ENCODE measurements around the gene HNRNPLL.

Gene HNRNPLL

DNA sequence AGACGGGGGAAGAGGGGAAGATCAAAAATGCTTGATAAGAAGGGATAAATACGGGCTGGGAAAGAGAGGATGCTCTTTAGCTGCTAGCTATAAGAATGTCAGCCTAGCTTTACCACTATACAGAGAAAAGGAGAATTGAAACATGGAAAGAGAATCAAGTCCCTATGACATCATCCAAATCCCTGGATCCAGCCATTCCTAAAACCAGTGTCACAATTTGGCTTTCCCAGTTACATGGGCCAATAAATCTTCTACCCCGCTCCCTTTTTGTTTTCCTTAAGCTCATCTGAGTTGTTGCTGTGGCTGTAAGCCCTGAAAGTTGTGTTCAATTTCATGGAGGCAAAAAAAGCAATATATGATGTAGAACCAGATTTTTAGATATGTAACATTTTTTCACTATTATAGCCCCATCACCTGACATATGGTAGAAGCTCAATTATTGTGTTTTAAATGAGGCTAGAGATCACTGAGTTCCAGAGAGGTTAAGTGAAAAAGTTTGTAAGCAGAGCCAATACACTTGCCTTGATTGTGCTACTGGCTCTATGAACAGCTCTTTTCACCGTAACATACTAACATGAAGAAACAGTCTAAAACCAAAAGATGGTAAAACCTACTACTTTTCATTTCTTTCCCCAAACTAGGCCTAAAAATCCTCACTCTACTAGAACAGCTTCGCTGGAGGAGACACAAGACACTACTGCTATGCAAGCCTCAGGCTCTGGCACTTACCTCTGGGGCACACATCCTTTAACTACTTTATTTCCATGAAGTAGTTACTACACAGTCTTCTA is 4.3 kb downstream of the HNRNPLL start:
- intact Hi-C loops (cut with DNase I) = no loop called here
- no peak for DNase-seq

DNA sequence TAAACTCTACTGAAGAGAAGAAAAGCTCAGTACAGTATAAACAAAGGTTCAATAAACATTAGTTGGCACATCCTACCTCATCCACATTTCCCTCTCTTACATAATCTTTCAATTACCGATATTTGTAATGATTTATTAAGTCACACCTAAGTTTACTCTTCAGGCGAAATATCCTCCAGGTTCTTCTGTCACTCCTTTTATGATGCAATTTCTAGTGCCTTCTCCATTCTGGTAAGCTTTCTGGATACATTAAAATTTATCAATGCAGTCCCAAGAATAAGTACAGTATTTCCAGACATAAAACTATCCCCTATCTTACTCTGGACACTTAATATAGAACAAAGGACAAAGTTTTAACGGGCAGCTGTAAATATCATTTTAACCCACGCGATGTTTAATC is 5.6 kb downstream of the HNRNPLL start:
- no peak for DNase-seq
- intact Hi-C loops (cut with DNase I) = no loop called here

DNA sequence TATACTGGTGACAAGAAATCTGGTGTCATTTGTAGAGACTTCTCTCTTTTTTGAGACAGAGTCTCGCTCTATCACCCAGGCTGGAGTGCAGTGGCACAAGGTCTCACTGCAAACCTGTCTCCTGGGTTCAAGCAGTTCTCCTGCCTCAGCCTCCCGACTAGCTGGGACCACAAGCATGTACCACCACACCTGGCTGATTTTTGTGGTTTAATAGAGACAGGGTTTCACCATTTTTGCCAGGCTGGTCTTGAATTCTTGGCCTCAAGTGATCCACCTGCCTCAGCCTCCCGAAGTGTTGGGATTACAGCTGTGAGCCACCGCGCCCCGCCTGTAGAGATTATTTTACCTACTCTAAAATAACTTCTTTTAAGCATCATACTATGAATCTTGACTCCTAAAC is 6.5 kb downstream of the HNRNPLL start:
- intact Hi-C loops (cut with DNase I) = no loop called here
- DNase-seq = no peak

DNA sequence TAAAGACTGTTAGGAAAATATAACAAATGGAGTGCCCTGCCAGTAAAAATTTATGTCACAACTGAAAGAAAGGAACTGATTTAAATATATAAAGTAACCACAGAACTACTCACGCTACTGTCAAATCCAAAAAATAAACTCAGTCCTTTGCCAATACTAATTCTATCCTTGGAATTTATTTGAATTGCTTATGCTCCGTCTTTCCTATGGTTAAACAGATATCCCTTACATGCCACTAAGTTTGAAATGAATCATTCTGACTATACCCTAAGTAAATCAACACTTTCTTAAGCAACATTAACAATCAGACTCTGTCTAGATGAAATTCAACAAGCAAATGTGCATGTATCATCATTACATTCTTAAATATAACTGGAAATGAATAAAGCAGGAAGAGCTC is 9.8 kb downstream of the HNRNPLL start:
- no peak for DNase-seq
- intact Hi-C loops (cut with DNase I) = no loop called here

DNA sequence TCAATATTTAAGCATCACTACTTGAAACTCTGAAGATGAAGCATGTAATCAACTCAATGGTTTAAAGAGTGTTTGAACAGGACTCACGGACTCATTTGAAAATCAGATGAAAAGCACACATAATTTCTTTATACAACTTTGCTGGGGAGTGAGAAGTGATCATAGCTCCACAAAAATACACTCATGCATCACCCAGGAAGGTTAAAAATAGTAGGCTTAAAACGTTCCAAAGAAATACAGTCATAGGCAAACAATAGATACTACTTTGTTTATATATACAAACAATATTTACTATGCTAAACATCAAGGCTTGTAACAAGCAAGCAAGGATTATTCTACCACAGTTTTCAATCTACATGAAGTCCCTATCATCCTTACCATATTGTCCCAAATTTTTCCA is 11.6 kb downstream of the HNRNPLL start:
- intact Hi-C loops (cut with DNase I) = no loop called here
- DNase-seq = no peak

DNA sequence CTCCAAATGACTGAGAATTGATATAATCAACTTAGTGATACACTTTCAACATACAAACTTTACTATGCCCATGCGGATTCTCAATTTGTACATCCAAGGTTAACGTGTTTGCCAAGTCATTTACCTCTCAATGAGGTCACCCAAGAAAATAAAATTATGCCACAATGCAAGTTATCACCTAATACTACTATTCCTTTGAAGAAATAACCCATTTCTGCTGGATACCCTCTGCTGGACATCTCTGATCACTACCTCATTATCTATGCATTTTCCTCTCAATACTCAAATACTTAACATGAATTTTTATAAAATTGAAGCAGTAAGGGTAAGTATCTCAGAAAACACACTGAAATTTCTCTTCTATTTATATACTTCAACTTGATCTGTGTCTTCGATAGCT is 12.7 kb downstream of the HNRNPLL start:
- DNase-seq = no peak
- intact Hi-C loops (cut with DNase I) = no loop called here

DNA sequence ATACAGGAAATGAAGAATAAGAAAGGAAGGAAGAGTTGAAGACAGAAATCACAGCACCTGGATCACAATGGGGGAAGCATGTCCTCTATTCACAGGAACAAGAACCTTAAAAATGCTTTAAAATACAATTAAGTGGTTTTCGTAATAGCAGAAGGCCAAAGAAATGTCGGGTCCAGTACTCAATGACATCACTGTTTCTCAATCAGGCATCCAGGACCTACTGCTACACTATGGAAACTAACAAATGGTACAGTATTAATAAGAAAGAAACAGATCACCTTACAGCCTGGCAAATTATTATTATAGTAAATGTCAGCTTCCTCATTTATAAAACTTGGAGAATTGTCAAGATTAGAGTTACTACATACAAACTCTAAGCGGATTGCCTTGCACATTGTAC is 15.8 kb downstream of the HNRNPLL start:
- no peak for DNase-seq
- intact Hi-C loops (cut with DNase I) = no loop called here

DNA sequence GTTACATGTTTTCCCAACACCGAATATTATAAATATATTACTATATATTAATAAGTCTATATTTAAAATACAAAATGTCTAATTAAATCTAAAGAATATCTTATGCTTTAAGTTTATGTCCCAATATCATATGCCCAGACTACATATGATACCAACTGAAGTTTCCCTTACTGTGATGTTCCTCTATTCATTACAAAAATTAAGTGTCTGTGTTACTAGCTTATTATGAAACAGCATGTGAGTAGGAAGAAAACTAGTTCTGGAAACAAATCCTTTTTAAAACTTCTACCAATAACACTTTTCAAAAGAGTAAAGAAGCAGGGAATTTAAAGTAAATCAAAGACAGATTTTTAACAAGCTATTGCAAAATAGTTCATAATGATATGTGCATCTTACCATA is 17.8 kb downstream of the HNRNPLL start:
- intact Hi-C loops (cut with DNase I) = loop anchor here (5.0 kb wide), 1 partner anchor 142 kb away; no protein-coding TSS in a partner anchor
- no peak for DNase-seq

DNA sequence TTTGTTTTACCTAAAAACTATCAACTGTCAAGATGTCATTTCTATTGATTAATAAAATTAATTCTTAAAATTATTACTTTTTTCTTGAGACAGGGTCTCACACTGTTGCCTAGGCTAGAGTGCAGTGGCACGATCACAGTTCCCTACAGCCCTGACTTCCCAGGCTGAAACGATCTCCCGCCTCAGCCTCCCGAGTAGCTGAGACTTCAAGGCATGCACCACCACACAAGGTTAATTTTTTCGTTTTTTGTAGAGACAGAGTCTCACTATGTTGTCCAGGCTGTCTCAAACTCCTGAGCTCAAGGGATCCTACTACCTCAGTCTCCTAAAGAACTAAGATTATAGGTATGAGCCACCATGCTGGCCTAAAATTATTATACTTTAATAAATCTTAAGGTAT is 18.7 kb downstream of the HNRNPLL start:
- DNase-seq = no peak
- intact Hi-C loops (cut with DNase I) = loop anchor here (5.0 kb wide), 1 partner anchor 143 kb away; no protein-coding TSS in a partner anchor

DNA sequence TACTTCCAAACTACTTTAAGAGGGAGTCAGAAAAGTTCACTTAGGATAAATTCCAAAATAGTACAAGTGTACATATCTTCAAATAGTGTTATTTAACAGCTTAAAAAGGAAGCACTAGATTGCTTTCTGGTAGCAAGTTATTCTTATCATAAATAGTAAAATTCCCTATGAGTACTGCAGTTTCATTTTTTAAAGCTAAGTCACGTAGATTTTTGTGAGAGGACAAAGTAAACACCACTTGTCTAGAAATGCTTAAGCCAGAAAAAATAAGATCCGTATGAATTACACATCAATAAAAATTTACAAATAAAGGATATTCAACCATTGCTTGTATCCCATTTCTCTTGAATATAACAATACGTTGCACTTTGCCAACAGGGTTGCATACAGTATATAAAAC is 19.2 kb downstream of the HNRNPLL start:
- intact Hi-C loops (cut with DNase I) = loop anchor here (5.0 kb wide), 1 partner anchor 144 kb away; no protein-coding TSS in a partner anchor

DNA sequence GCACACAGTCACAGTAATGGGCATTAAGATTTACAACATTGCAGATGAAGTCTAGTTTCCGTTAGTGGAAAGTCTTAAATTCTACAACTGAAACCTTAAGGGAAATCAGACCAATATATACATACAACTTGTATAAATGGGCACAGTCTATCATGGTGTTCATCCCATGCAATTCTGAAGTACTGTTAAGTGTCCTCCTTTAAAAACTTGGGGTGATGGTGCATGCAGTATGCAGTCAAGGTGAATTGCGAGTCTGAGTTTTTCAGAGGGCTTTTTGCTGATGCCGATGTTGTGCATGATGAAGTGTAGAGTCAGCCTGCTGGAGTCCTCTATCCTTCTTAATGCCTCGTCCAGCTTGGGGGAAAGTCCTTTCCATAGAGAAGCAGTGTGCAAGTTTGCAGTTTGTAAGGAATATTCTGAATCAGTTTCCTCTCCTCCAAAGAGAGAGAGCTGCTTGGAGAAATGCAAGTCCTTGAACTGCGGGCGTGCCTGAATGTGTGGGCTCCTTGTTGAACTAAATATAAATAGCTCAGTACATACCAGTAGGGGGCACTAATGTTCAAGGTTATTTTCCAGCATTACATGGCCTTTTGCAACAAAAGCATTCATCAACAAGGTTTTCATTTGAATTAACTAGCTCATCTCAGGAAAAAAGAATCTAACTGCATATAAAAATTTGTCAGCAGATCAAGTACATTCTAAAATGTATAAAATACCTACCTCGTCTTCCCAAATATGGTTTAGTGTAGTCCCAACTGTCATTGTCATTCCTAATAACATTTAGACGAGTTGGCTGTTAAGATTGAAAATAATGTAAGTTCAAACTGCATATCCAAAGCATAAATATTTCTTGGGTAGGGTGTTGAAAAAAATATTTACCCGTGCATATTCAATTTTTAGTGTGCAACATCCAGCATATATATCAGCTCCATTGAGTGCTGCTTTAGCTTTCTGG is 21.3 kb downstream of the HNRNPLL start:
- DNase-seq = peak in 6 of 10 donors; percentile 17 to 90 (median 64)

More for the DNA sequence above, 19.2 kb downstream of the HNRNPLL start:
- no peak for DNase-seq

DNA sequence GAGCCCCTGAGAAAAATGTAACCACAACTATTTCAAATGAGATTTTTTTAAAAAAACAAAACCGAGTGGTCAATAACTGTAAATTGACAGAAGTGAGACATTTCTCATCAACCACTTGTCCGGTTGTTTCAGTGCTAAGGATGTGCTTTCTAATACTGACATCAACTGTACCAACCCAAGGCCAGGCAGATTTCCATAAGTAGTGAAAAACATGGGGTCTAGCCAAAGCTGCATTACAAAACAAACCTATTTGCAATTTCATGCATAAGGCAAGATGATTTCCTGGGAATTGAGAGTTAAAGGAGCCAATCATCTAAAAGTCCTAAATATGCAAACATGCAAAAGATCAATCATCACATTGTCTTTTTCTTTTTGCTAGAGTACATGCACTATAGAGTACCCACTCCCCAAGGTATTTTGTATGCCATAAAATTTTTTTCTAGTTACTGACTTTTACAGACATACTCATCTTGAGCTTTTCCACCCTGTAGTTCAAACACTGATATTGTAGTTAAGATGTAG is 22.6 kb downstream of the HNRNPLL start:
- intact Hi-C loops (cut with DNase I) = loop anchor here (2.0 to 5.0 kb wide), 2 partner anchors 147 to 161 kb away; no protein-coding TSS in a partner anchor
- DNase-seq = no peak

More for the DNA sequence above, 21.3 kb downstream of the HNRNPLL start:
- intact Hi-C loops (cut with DNase I) = loop anchor here (2.0 to 5.0 kb wide), 2 partner anchors 146 to 159 kb away; no protein-coding TSS in a partner anchor

DNA sequence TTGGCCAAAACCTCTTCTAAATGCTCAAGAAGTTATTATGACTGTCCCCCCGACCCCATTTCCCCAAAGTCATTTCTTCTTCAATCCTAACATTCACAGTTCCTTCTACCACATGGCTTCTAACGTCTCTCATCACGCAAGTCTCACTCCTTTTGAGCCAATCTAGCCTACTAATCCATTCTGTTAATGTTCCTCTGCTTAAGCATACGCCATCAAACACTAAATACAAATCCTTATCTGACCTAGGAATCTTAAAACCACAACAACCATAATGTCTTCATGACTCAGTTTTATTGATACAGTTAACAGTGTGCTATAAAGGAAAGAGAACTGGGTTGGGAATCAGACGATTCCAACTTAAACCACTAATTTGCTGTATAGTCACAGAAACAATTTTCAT is 23.9 kb downstream of the HNRNPLL start:
- intact Hi-C loops (cut with DNase I) = no loop called here
- no peak for DNase-seq

DNA sequence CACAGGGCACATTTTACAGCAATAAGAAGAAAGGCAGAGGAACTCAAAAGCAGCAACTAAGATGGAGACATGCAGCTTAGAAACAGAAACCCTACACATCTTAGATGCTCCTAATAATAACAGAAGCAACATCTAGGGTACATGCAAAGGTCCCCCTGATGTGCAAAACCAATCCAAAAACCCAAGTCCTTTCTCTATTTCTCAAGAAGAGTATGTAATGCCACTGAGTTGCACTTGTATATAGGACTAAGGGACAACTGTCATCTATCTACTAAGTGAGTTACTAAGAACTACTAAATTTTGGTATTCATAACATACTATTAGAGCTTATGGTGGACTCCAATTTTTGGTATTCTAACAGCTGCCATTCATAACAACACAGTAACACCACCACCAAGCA is 28.4 kb downstream of the HNRNPLL start:
- no peak for DNase-seq
- intact Hi-C loops (cut with DNase I) = no loop called here

DNA sequence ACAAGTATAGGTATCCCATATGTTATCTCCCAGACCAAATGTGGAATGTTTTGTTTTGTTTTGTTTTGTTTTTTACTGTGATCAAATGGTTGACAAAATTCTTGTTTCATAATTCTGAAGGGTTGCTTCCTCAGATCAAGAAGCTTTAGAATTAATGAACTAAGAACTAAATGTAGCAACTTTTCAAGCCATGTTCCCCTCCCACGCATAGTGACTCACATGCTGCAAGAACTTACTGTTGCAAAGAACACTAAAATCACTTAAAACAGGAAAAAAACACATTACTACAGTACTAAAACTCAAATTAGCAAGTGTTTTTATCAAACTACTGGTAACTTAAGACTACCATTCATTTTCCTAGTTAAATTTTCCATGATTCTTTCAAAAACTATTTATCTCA is 30.6 kb downstream of the HNRNPLL start:
- intact Hi-C loops (cut with DNase I) = no loop called here
- DNase-seq = peak in 3 of 10 donors; percentile 33 to 84 (median 33)

DNA sequence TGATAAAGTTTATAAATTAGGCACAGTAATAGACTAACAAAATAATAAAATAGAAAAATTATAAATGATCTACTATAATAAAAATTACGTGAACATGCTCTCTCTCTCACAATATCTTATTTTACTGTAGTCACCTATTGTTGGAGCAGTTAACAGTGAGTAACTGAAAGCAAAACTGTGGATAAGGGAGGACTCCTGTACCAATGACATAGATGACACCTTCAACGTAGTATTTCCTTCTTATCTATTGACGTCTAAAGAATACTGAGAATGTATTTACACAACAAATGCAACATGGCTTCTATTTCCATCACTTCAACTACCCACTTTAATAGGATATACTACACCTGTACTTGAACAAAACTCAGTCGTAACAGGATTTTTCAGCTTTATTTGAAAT is 31.5 kb downstream of the HNRNPLL start:
- no peak for DNase-seq
- intact Hi-C loops (cut with DNase I) = no loop called here

DNA sequence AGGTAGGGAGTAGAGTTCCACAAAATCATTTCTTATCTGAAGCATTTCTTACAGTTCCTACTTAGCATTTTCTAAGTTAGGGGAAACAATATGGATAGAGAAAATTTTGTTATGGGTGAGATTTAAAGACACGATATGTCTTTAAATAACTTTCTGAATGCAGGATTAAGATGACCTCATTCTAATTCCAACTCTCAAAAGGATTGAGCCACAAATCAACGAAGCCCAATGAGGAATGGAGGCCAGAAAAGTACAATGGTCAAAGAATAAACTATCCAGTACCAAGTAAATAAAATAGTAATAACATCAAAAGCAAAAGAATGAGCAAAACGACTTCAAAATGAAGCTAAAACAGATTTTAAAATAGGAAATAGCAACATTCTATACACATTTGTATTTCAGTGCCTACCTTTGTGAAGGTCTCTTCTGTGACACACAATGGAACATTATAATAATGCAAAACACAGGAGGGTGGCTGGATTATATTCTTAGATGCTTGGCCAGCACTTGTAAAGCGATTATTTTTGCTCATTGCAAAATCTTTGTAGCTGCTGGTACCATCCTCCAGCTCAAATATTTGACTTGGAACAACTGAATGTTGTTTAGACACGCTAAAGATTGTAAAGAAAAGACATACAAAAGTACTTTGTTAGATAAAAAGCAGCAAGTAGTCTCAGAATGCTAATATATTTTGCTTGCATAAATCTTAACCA is 33.8 kb downstream of the HNRNPLL start:
- DNase-seq = no peak
- intact Hi-C loops (cut with DNase I) = no loop called here

DNA sequence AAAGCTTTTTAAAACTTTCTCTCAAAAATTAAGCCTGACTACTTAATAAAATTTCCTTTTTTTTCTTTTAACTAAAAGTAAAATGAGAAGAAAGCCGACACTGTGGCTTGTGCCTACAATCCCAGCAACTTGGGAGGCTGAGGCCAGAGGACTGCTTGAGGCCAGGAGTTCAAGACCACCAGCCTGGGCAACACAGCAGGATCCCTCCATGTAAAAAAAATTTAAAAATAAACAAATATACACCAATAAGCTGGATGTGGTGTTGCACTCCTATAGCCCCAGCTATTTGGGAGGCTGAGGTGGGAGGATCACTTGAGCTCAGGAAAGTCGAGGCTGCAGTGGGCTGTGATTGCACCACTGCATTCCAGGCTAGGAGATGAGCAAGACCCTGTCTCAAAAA is 37.4 kb downstream of the HNRNPLL start:
- no peak for DNase-seq
- intact Hi-C loops (cut with DNase I) = no loop called here

DNA sequence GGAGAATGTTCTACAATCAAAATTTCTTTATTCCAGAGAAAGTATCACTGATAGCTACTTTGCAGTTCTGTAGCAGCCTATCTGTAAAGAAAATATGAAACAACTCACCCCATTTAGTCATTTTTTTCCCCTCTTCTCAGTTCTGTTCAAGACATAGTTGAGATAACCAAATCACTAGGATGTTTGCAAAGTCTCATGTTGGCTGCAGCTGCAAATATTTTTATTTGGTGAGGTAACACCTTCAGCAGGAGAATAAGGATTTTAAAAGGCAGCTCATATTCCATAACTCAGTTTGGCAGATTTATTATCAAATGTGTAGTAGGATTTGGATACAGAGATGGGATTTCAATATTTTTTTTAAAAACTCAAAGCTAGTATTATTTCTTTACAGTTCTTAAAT is 41.0 kb downstream of the HNRNPLL start:
- intact Hi-C loops (cut with DNase I) = no loop called here
- DNase-seq = no peak

DNA sequence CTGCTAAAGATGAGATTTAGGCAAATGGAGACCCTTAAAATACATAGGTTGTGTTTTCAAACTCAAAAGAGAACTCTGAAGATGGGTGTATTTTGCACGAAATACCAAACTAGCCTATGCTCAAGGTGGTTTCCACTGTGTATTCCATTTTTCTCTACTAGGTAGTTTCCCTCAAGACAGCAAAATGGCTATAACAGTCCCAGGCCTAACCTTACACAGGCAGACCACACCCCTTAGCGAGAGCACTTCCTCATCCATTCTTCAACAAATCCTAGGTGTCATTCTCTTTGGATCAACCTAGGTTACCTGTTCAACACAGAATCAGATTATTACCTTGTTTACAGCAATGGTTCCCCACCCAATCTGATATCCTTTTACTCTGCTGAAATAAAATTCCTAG is 42.6 kb downstream of the HNRNPLL start:
- intact Hi-C loops (cut with DNase I) = no loop called here
- no peak for DNase-seq

Measured in posterior cingulate gyrus (tissue), 11 donors.